Activated naive CD4-positive, alpha-beta T cell (primary cell): ENCODE data around the gene NRSN1.

Source experiments
- DNase-seq, 4 experiments: peaks; one replicate each; lab custom pipeline; 2025; lab: John Stamatoyannopoulos, UW

Gene NRSN1

GRCh38 chr6:24125980-24126379 is at the start of gene NRSN1:
Gene NRSN1, plus strand, starts transcription at chr6:24126215. Its CDS starts 8,113 bp downstream, at chr6:24134328.
- DNase-seq = no peak

GRCh38 chr6:24078200-24078599 is 47.8 kb upstream of the NRSN1 start:
- DNase-seq = no peak

GRCh38 chr6:24079076-24079475 is 46.9 kb upstream of the NRSN1 start:
- no peak for DNase-seq

- no peak for DNase-seq
Observed at GRCh38 chr6:24080711-24081110, 45.3 kb upstream of the NRSN1 start.

- no peak for DNase-seq
Observed at GRCh38 chr6:24089736-24090135, 36.3 kb upstream of the NRSN1 start.

GRCh38 chr6:24092407-24092806 is 33.6 kb upstream of the NRSN1 start:
- DNase-seq = no peak

GRCh38 chr6:24093381-24093780 is 32.6 kb upstream of the NRSN1 start:
- DNase-seq = no peak

- DNase-seq = no peak
Observed at GRCh38 chr6:24099181-24099580, 26.8 kb upstream of the NRSN1 start.

- DNase-seq = no peak
Observed at GRCh38 chr6:24100024-24100769, 25.8 kb upstream of the NRSN1 start.

- no peak for DNase-seq
Observed at GRCh38 chr6:24100770-24101155, 25.3 kb upstream of the NRSN1 start.

GRCh38 chr6:24105191-24105590 is 20.8 kb upstream of the NRSN1 start:
- DNase-seq = no peak

GRCh38 chr6:24106291-24106690 is 19.7 kb upstream of the NRSN1 start:
- no peak for DNase-seq

- no peak for DNase-seq
Observed at GRCh38 chr6:24107294-24107693, 18.7 kb upstream of the NRSN1 start.

- DNase-seq = no peak
Observed at GRCh38 chr6:24108056-24108455, 18.0 kb upstream of the NRSN1 start.

- DNase-seq = no peak
Observed at GRCh38 chr6:24110417-24110816, 15.6 kb upstream of the NRSN1 start.

GRCh38 chr6:24113891-24114290 is 12.1 kb upstream of the NRSN1 start:
- no peak for DNase-seq

- no peak for DNase-seq
Observed at GRCh38 chr6:24117021-24117420, 9.0 kb upstream of the NRSN1 start.

- no peak for DNase-seq
Observed at GRCh38 chr6:24122139-24122538, 3.9 kb upstream of the NRSN1 start.

GRCh38 chr6:24126586-24127192 is 674 bp downstream of the NRSN1 start:
- DNase-seq = no peak

- no peak for DNase-seq
Observed at GRCh38 chr6:24127316-24127715, 1.3 kb downstream of the NRSN1 start.

- no peak for DNase-seq
Observed at GRCh38 chr6:24131751-24132150, 5.7 kb downstream of the NRSN1 start.

GRCh38 chr6:24139080-24139479 is 13.1 kb downstream of the NRSN1 start:
- DNase-seq = no peak

- no peak for DNase-seq
Observed at GRCh38 chr6:24139639-24140038, 13.6 kb downstream of the NRSN1 start.

- DNase-seq = no peak
Observed at GRCh38 chr6:24140591-24140990, 14.6 kb downstream of the NRSN1 start.
